Mucosa of descending colon (tissue), 3 donors: ENCODE results near the gene FIG4. TPM values are rescaled to one million over a fixed set of nuclear protein-coding genes. Genes with fewer than 3 reads are reported as not detected.

Source experiments
- ATAC-seq: fragments of 200-7000 bp; cut with Tn5 transposase; one replicate; pipeline ENCODE4 v1.9.1; 2020; ENCODE audit warnings: mild to moderate bottlenecking, moderate library complexity
- DNase-seq, 3 donors: peaks; one replicate each; pipeline ENCODE4 v3.0.0-alpha.2; 2020
- H3K36me3 ChIP-seq: fragments of 200-600 bp; one replicate; pipeline ENCODE4 v1.8.0; 2021; ENCODE audit warnings: low read depth, mild to moderate bottlenecking
- H3K4me1 ChIP-seq: fragments of 200-600 bp; one replicate; pipeline ENCODE4 v1.8.0; 2021; ENCODE audit warnings: low read depth, mild to moderate bottlenecking
- H3K4me3 ChIP-seq: fragments of 200-600 bp; one replicate; pipeline ENCODE4 v1.8.0; 2021; ENCODE audit warnings: mild to moderate bottlenecking
- H3K9me3 ChIP-seq: fragments of 200-600 bp; one replicate; pipeline ENCODE4 v1.8.0; 2021; ENCODE audit warnings: mild to moderate bottlenecking
- CTCF ChIP-seq: fragments of 200-600 bp; IDR thresholded peaks from one replicate; pipeline ENCODE4 v1.8.0; 2022; ENCODE audit warnings: antibody characterized with exemption, mild to moderate bottlenecking
- intact Hi-C, 2 donors: fragments of 100-400 bp; cut with DNase I in 1 of 2; cut with micrococcal nuclease in 1 of 2; formaldehyde crosslinking; loops; one replicate each; pipeline versions ENCODE4 v1.11.0 to v1.11.1; 2022; cut with DNase I, micrococcal nuclease
- total RNA-seq, 3 donors: library from RNA; stranded (reverse); fragmentation: NEBNext Ultra II Directional in 2 of 3; extraction: Animal tissue kit (Norgen Biotek cat#: 25700) in 2 of 3; gene quantifications; one replicate each; pipeline versions ENCODE4 v1.2.1 to v1.2.4, GENCODE V29; 2021 to 2023
- donor health status: DM: no; HTN: no; CAD: no; lungs with moderate emphysema.
- donor health status: DM: no; HTN: no; CAD: no.
- donor health status: DM: no; HTN: yes; CAD: no.

The FIG4 gene
- total RNA-seq, 3 donors from 2014 or later = 14.9 to 18.6 (median 15.9) TPM

- H3K4me3 ChIP-seq = no peak overlapping the region
- no peak for TF ChIP-seq CTCF
- H3K36me3 ChIP-seq = no peaks in the 10 kb centered on the region
- DNase-seq = peak in 1 of 3 donors; percentile 8
- H3K9me3 ChIP-seq = no peaks in the 10 kb centered on the region
- intact Hi-C loops = no loop called here
- ATAC-seq = peak; percentile 28
- H3K4me1 ChIP-seq = peaks cover 3% of the 10 kb centered on the region
Measured at GRCh38 chr6:109794201-109794923, 103.3 kb downstream of the FIG4 start.

- TF ChIP-seq CTCF = no peak
- ATAC-seq (no peak), DNase-seq (no peak)
- H3K36me3 ChIP-seq = no peaks in the 10 kb centered on the region
- H3K9me3 ChIP-seq = no peaks in the 10 kb centered on the region
- no peak overlapping the region for H3K4me3 ChIP-seq
- H3K4me1 ChIP-seq = peaks cover 3% of the 10 kb centered on the region
- intact Hi-C loops = no loop called here
Measured at GRCh38 chr6:109795994-109796555, 105.0 kb downstream of the FIG4 start.

- no peak for ATAC-seq
- H3K9me3 ChIP-seq = no peaks in the 10 kb centered on the region
- no peaks in the 10 kb centered on the region for H3K4me1 ChIP-seq
- no peaks in the 10 kb centered on the region for H3K36me3 ChIP-seq
- no peak for TF ChIP-seq CTCF
- DNase-seq = no peak
- no peak overlapping the region for H3K4me3 ChIP-seq
- intact Hi-C loops = no loop called here
Measured at GRCh38 chr6:109799129-109799528, 108.0 kb downstream of the FIG4 start.

- intact Hi-C loops = no loop called here
- DNase-seq = no peak
- Histone ChIP-seq H3K4me3 (no peak overlapping the region), H3K36me3 (no peaks in the 10 kb centered on the region), H3K9me3 (no peaks in the 10 kb centered on the region), H3K4me1 (no peaks in the 10 kb centered on the region)
- ATAC-seq = peak; percentile 56
- no peak for TF ChIP-seq CTCF
Measured at GRCh38 chr6:109799664-109800063, 108.6 kb downstream of the FIG4 start.

GRCh38 chr6:109800771-109801170 is 109.7 kb downstream of the FIG4 start:
- Histone ChIP-seq H3K4me3 (no peak overlapping the region), H3K9me3 (no peaks in the 10 kb centered on the region), H3K4me1 (no peaks in the 10 kb centered on the region), H3K36me3 (no peaks in the 10 kb centered on the region)
- intact Hi-C loops = no loop called here
- no peak for TF ChIP-seq CTCF
- DNase-seq (no peak), ATAC-seq (no peak)
